HepG2 (cell line): ENCODE results near the gene LNPK. TPM values are rescaled to one million over a fixed set of nuclear protein-coding genes. Genes with fewer than 3 reads are reported as not detected.

Experiments
- AHR ChIP-seq: IDR thresholded peaks from 2 replicates; pipeline ENCODE4 v1.6.1; 2018; ENCODE audit warnings: missing genetic modification reagents, missing compliant biosample characterization
- ATF7-NPFF ChIP-seq: sonication (generic); formaldehyde crosslinking; IDR thresholded peaks from 2 replicates; pipeline ENCODE4 v1.8.1; 2023; ENCODE audit warnings: mild to moderate bottlenecking, low read depth, missing genetic modification reagents, moderate library complexity
- BHLHE40 ChIP-seq: IDR thresholded peaks from 2 replicates; pipeline ENCODE4 v1.6.1; 2011; ENCODE audit warnings: low read length, improper control_type of control experiment
- CBX1 ChIP-seq: IDR thresholded peaks from one replicate; pipeline ENCODE4 v1.6.1; 2016; ENCODE audit warnings: antibody characterized with exemption, low read depth
- CHD4 ChIP-seq: fragments of 200-600 bp; sonication (generic); IDR thresholded peaks from 2 replicates; pipeline ENCODE4 v1.7.0; 2017; ENCODE audit warnings: mild to moderate bottlenecking, low read length, borderline replicate concordance
- FOSL2 ChIP-seq: sonication (generic); formaldehyde crosslinking; IDR thresholded peaks from 2 replicates; pipeline ENCODE4 v1.4.0; 2020; ENCODE audit warnings: missing genetic modification reagents
- FOXJ3 ChIP-seq: sonication (generic); formaldehyde crosslinking; IDR thresholded peaks from 2 replicates; pipeline ENCODE4 v1.4.0; 2020; ENCODE audit warnings: missing genetic modification reagents, mild to moderate bottlenecking, borderline replicate concordance
- GFI1 ChIP-seq: sonication (generic); formaldehyde crosslinking; IDR thresholded peaks from 2 replicates; pipeline ENCODE4 v1.5.0; 2020; ENCODE audit warnings: missing genetic modification reagents, mild to moderate bottlenecking, borderline replicate concordance
- SMAD9 ChIP-seq: sonication (generic); formaldehyde crosslinking; IDR thresholded peaks from 2 replicates; pipeline ENCODE4 v1.5.1; 2020; ENCODE audit warnings: mild to moderate bottlenecking, missing genetic modification reagents
- THAP11 ChIP-seq: IDR thresholded peaks from 2 replicates; pipeline ENCODE4 v1.6.1; 2016; ENCODE audit warnings: missing biosample characterization, missing genetic modification reagents
- ZNF10 ChIP-seq: sonication (generic); formaldehyde crosslinking; IDR thresholded peaks from 2 replicates; pipeline ENCODE4 v1.4.0; 2020; ENCODE audit warnings: mild to moderate bottlenecking, low read depth, missing genetic modification reagents, borderline replicate concordance
- ZNF12 ChIP-seq: sonication (generic); formaldehyde crosslinking; IDR thresholded peaks from 2 replicates; pipeline ENCODE4 v1.5.0; 2020; ENCODE audit warnings: missing genetic modification reagents
- ZNF121 ChIP-seq: sonication (generic); formaldehyde crosslinking; IDR thresholded peaks from 2 replicates; pipeline ENCODE4 v1.5.0; 2020; ENCODE audit warnings: mild to moderate bottlenecking, missing genetic modification reagents
- ZNF275 ChIP-seq: sonication (generic); formaldehyde crosslinking; IDR thresholded peaks from 2 replicates; pipeline ENCODE4 v1.8.0; 2022; ENCODE audit warnings: missing genetic modification reagents, mild to moderate bottlenecking, inconsistent platforms, borderline replicate concordance
- ZNF331 ChIP-seq: sonication (generic); formaldehyde crosslinking; IDR thresholded peaks from 2 replicates; pipeline ENCODE4 v1.4.0; 2020; ENCODE audit warnings: missing genetic modification reagents
- ZNF333 ChIP-seq: sonication (generic); formaldehyde crosslinking; IDR thresholded peaks from 2 replicates; pipeline ENCODE4 v1.4.0; 2020; ENCODE audit warnings: mild to moderate bottlenecking, missing genetic modification reagents, borderline replicate concordance
- ZNF350 ChIP-seq: sonication (generic); formaldehyde crosslinking; IDR thresholded peaks from 2 replicates; pipeline ENCODE4 v1.4.0; 2020; ENCODE audit warnings: mild to moderate bottlenecking, low read depth, missing genetic modification reagents, borderline replicate concordance
- ZNF510 ChIP-seq: sonication (generic); formaldehyde crosslinking; IDR thresholded peaks from 2 replicates; pipeline ENCODE4 v1.4.0; 2020; ENCODE audit warnings: low read depth, mild to moderate bottlenecking, missing genetic modification reagents
- ZNF619 ChIP-seq: sonication (generic); formaldehyde crosslinking; IDR thresholded peaks from 2 replicates; pipeline ENCODE4 v1.4.0; 2020; ENCODE audit warnings: mild to moderate bottlenecking, missing genetic modification reagents
- ZNF777 ChIP-seq: sonication (generic); formaldehyde crosslinking; IDR thresholded peaks from 2 replicates; pipeline ENCODE4 v1.4.0; 2020; ENCODE audit warnings: missing genetic modification reagents
- polyA plus RNA-seq, 8 experiments: library from polyadenylated mRNA; depleted of rRNA in 3 of 8; stranded (reverse) in 7 of 8; unstranded in 1 of 8; fragments of >200 nt; fragmentation: Illumina TruSeq in 4 of 8; extraction: Trizol in 4 of 8; gene quantifications; 2 replicates each; pipeline versions ENCODE4 v1.2.1 to v1.2.3, GENCODE V29; 2011 to 2016; ENCODE audit warnings: low read depth in 4 of 8, missing spikeins in 1 of 8, mixed read lengths in 1 of 8; ENCODE audit not compliant: insufficient read depth in 1 of 8
- total RNA-seq, 5 experiments: library from RNA; depleted of rRNA; stranded (reverse); fragments of >200 nt; fragmentation: Illumina TruSeq; extraction: Trizol; gene quantifications; 2 replicates each; pipeline ENCODE4 v1.2.3, GENCODE V29; 2016; ENCODE audit warnings: low read depth in 1 of 5
- TF ChIP-seq, protein P1 (sequence below): sonication (generic); formaldehyde crosslinking; IDR thresholded peaks from 2 replicates; pipeline ENCODE4 v1.4.0; 2020; ENCODE audit warnings: mild to moderate bottlenecking, missing genetic modification reagents
- TF ChIP-seq, protein P2 (sequence below): sonication (generic); formaldehyde crosslinking; IDR thresholded peaks from 2 replicates; pipeline ENCODE4 v1.4.0; 2020; ENCODE audit warnings: mild to moderate bottlenecking, missing genetic modification reagents, borderline replicate concordance

Gene LNPK
- total and polyA plus RNA-seq, 2 of the 13 experiments (the other 11 are each of a cell fraction or from before 2014, with no cell fraction given): 25.4 to 26.1 TPM

DNA sequence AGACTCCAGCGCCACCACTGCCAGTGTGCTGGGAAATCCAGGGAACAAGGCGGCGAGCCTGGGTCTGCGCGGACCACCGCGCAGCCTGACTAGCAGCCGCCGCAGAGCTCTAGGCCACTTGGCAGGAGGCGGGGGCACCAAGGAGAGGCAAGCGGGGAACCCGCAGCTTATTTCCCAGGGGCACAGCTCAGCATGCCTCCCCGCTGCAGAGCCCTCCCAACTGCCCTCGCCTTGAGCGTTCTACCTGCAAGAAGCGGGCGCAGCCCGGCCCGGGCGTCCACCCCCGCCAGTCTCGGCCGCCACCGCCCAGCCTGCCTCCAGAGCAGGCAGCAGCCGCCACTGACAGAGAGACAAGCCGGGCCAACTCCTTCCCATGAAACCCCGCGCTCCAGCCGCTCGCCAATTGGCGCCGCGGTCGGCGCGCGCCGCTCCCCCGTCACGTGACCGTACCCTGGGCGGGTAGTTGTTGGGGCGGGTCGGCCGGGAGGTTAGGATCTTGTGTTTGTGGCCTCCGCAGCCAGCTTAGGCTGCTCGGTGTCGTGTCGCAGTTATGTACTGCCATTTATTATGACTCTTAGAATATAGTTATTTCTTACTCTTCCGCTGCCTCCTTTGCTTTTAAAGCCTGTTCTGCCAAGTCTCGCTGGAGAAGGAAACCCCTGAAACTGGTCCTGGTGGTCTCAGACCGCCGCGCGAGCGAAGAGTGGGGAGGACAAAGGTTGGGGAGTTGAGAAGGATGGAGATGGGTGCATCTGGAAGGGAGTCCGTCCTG is at the start of gene LNPK (continued):
- TF ChIP-seq THAP11 (CRISPR knock-in tag) (peak; percentile 73), SMAD9 (CRISPR knock-in tag) (no peak), ZNF510 (CRISPR knock-in tag) (peak; percentile 60), AHR (CRISPR knock-in tag) (no peak), ZNF12 (CRISPR knock-in tag) (no peak), FOSL2 (peak; percentile 38; the same call in 1 of the 2 replicates), ZNF121 (CRISPR knock-in tag) (no peak; the same call in 1 of the 2 replicates), ZNF275 (CRISPR knock-in tag) (peak; percentile 95), ZNF331 (CRISPR knock-in tag) (peak; percentile 42; the same call in 1 of the 2 replicates), ATF7-NPFF (peak; percentile 90), ZNF10 (no peak), ZNF777 (CRISPR knock-in tag) (no peak), ZNF619 (CRISPR knock-in tag) (0 out of 2 replicates have a peak, but pooled peaks have one; percentile 66), GFI1 (CRISPR knock-in tag) (no peak), ZNF350 (peak; percentile 74), FOXJ3 (CRISPR knock-in tag) (no peak), BHLHE40 (peak; percentile 95), CHD4 (no peak), ZNF333 (peak; percentile 36; the same call in 1 of the 2 replicates), CBX1 (peak; percentile 31)
- TF ChIP-seq, protein P1, sequence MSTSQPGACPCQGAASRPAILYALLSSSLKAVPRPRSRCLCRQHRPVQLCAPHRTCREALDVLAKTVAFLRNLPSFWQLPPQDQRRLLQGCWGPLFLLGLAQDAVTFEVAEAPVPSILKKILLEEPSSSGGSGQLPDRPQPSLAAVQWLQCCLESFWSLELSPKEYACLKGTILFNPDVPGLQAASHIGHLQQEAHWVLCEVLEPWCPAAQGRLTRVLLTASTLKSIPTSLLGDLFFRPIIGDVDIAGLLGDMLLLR: peak; percentile 86; the same call in 1 of the 2 replicates
- TF ChIP-seq, protein P2, sequence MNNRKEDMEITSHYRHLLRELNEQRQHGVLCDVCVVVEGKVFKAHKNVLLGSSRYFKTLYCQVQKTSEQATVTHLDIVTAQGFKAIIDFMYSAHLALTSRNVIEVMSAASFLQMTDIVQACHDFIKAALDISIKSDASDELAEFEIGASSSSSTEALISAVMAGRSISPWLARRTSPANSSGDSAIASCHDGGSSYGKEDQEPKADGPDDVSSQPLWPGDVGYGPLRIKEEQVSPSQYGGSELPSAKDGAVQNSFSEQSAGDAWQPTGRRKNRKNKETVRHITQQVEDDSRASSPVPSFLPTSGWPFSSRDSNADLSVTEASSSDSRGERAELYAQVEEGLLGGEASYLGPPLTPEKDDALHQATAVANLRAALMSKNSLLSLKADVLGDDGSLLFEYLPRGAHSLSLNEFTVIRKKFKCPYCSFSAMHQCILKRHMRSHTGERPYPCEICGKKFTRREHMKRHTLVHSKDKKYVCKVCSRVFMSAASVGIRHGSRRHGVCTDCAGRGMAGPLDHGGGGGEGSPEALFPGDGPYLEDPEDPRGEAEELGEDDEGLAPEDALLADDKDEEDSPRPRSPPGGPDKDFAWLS (CRISPR knock-in tag): no peak
